ENCODE measurements around the gene OR2A25. TPM values are rescaled to one million over a fixed set of nuclear protein-coding genes. Genes with fewer than 3 reads are reported as not detected.

The OR2A25 gene
- total RNA-seq, 1 donor from 2014 or later: not detected

GRCh38 chr7:144113651-144114050 is 44.0 kb downstream of the OR2A25 start:
- Mint-ChIP-seq H3K27ac (no peak overlapping the region), H3K4me1 (ENCODE audit: unreplicated experiment) (no peaks in the 10 kb centered on the region), H3K4me3 (no peak overlapping the region), H3K27me3 (no peaks in the 10 kb centered on the region), H3K9me3 (no peaks in the 10 kb centered on the region), H3K36me3 (no peaks in the 10 kb centered on the region)
- no peak for DNase-seq (ENCODE audit: extremely low spot score, unreplicated experiment)
- TF ChIP-seq CTCF (conservative IDR thresholded peaks at IDR 0.05): no peak

- no peak for TF ChIP-seq CTCF (conservative IDR thresholded peaks at IDR 0.05)
- no peaks in the 10 kb centered on the region for H3K36me3 Mint-ChIP-seq
- H3K27me3 Mint-ChIP-seq: no peaks in the 10 kb centered on the region
- no peak overlapping the region for H3K27ac Mint-ChIP-seq
- no peaks in the 10 kb centered on the region for H3K4me1 Mint-ChIP-seq (ENCODE audit: unreplicated experiment)
- no peaks in the 10 kb centered on the region for H3K9me3 Mint-ChIP-seq
- H3K4me3 Mint-ChIP-seq: no peak overlapping the region
- DNase-seq (ENCODE audit: extremely low spot score, unreplicated experiment): no peak
Observed at GRCh38 chr7:144118341-144118740, 48.7 kb downstream of the OR2A25 start.

- no peak for TF ChIP-seq CTCF (conservative IDR thresholded peaks at IDR 0.05)
- H3K4me1 Mint-ChIP-seq (ENCODE audit: unreplicated experiment): no peaks in the 10 kb centered on the region
- no peak for DNase-seq (ENCODE audit: extremely low spot score, unreplicated experiment)
- no peaks in the 10 kb centered on the region for H3K36me3 Mint-ChIP-seq
- no peak within 1 kb of the TSS for H3K4me3 Mint-ChIP-seq
- no peak within 1 kb of the TSS for H3K27ac Mint-ChIP-seq
- H3K9me3 Mint-ChIP-seq: no peaks in the 10 kb centered on the region
- H3K27me3 Mint-ChIP-seq: peaks cover 2% of the 10 kb centered on the region
Observed at GRCh38 chr7:144122876-144123275, 53.3 kb downstream of the OR2A25 start, which contains the start of gene OR2A14. TSS of gene OR2A14 (plus strand) at chr7:144123176. CDS start at chr7:144129113, 5,937 bp downstream.

Other genes starting within 250 kb of the OR2A25 start
- 50.0 and 71.2 TPM in 2 replicates for gene TCAF1, start 167.6 kb upstream of the OR2A25 start, total RNA-seq (ENCODE audit: low replicate concordance)
- gene OR2F2, start 134.6 kb upstream of the OR2A25 start, total RNA-seq (ENCODE audit: low replicate concordance): not detected in 2 replicates
- gene OR2F1, start 115.0 kb upstream of the OR2A25 start, total RNA-seq (ENCODE audit: low replicate concordance): not detected in 2 replicates
- gene OR6B1, start 69.5 kb upstream of the OR2A25 start, total RNA-seq (ENCODE audit: low replicate concordance): not detected in 2 replicates
- not detected in 2 replicates for gene OR2A5, start 20.9 kb upstream of the OR2A25 start, total RNA-seq (ENCODE audit: low replicate concordance)
- gene OR2A12, start 16.5 kb downstream of the OR2A25 start, total RNA-seq (ENCODE audit: low replicate concordance): not detected in 2 replicates
- gene OR2A2, start 39.8 kb downstream of the OR2A25 start, total RNA-seq (ENCODE audit: low replicate concordance): not detected in 2 replicates
- not detected in 2 replicates for gene OR2A14, start 53.4 kb downstream of the OR2A25 start, total RNA-seq (ENCODE audit: low replicate concordance)
- gene CTAGE4, start 113.7 kb downstream of the OR2A25 start, total RNA-seq (ENCODE audit: low replicate concordance): 2.5 and 4.7 TPM in 2 replicates
- gene ARHGEF35, start 126.0 kb downstream of the OR2A25 start, total RNA-seq (ENCODE audit: low replicate concordance): 8.6 and 24.2 TPM in 2 replicates
- gene OR2A42, start 169.8 kb downstream of the OR2A25 start, total RNA-seq (ENCODE audit: low replicate concordance): 0.10 TPM in 1 of 2 replicates, not detected in the other
- gene OR2A7, start 195.0 kb downstream of the OR2A25 start, total RNA-seq (ENCODE audit: low replicate concordance): 4.2 and 13.7 TPM in 2 replicates
- gene CTAGE8, start 199.5 kb downstream of the OR2A25 start, total RNA-seq (ENCODE audit: low replicate concordance): 0.99 and 6.4 TPM in 2 replicates
- gene OR2A1, start 242.6 kb downstream of the OR2A25 start, total RNA-seq (ENCODE audit: low replicate concordance): 0.38 TPM in 1 of 2 replicates, not detected in the other

Data from type B pancreatic cell (in vitro differentiated cells).